ENCODE measurements around the gene STT3A. TPM values are rescaled to one million over a fixed set of nuclear protein-coding genes. Genes with fewer than 3 reads are reported as not detected.

The STT3A gene
- total and polyA plus RNA-seq, 7 donors, result 10.8 to 62.7 (median 49.3) TPM

- H3K27me3 ChIP-seq, result no peaks in the 10 kb centered on the region
- WGBS, 2 donors, result 98% methylated on average over 1 of the region's 1 CpG
- no peak for DNase-seq
- no peaks in the 10 kb centered on the region for H3K9me3 ChIP-seq
- no peak overlapping the region for H3K4me3 ChIP-seq
- H3K27ac ChIP-seq, result no peak overlapping the region
- intact Hi-C loops (cut with DNase I), result no loop called here
- TF ChIP-seq EP300 (IDR thresholded peaks at IDR 0.05) (no peak), CTCF (IDR thresholded peaks at IDR 0.05) (no peak), POLR2AphosphoS5 (IDR thresholded peaks at IDR 0.05) (no peak), POLR2A (IDR thresholded peaks at IDR 0.05) (no peak)
- peaks cover 14 to 49% (median 20%) of the 10 kb centered on the region in 4 donors for H3K36me3 ChIP-seq
- no peaks in the 10 kb centered on the region for H3K4me1 ChIP-seq
Measured at GRCh38 chr11:125585487-125585886, 7.2 kb upstream of the STT3A start.

- H3K4me1 ChIP-seq, result peaks cover 0 to 7% (median 5%) of the 10 kb centered on the region in 4 donors
- intact Hi-C loops (cut with DNase I), result no loop called here
- no peaks in the 10 kb centered on the region for H3K9me3 ChIP-seq
- no peak overlapping the region for H3K27ac ChIP-seq
- no peak for TF ChIP-seq CTCF (IDR thresholded peaks at IDR 0.05)
- no peak for TF ChIP-seq POLR2A (IDR thresholded peaks at IDR 0.05)
- no peak for TF ChIP-seq POLR2AphosphoS5 (IDR thresholded peaks at IDR 0.05)
- TF ChIP-seq EP300 (IDR thresholded peaks at IDR 0.05), result no peak
- no peak for DNase-seq
- 77 to 80% methylated on average over 3 of the region's 3 CpGs for WGBS, 2 donors
- no peak overlapping the region for H3K4me3 ChIP-seq
- H3K36me3 ChIP-seq, result peaks cover 5 to 38% (median 12%) of the 10 kb centered on the region in 4 donors
- no peaks in the 10 kb centered on the region for H3K27me3 ChIP-seq
Measured at GRCh38 chr11:125586623-125587022, 6.0 kb upstream of the STT3A start.

- intact Hi-C loops (cut with DNase I), result no loop called here
- no peaks in the 10 kb centered on the region for H3K27me3 ChIP-seq
- TF ChIP-seq POLR2A (IDR thresholded peaks at IDR 0.05), result no peak
- no peak for TF ChIP-seq EP300 (IDR thresholded peaks at IDR 0.05)
- TF ChIP-seq CTCF (IDR thresholded peaks at IDR 0.05), result no peak
- TF ChIP-seq POLR2AphosphoS5 (IDR thresholded peaks at IDR 0.05), result no peak
- H3K9me3 ChIP-seq, result no peaks in the 10 kb centered on the region
- no peak overlapping the region for H3K4me3 ChIP-seq
- 94 to 95% methylated on average over 1 of the region's 1 CpG for WGBS, 2 donors
- peaks cover 0 to 9% (median 6%) of the 10 kb centered on the region in 4 donors for H3K4me1 ChIP-seq
- no peak overlapping the region for H3K27ac ChIP-seq
- peaks cover 0 to 29% (median 10%) of the 10 kb centered on the region in 4 donors for H3K36me3 ChIP-seq
- DNase-seq, result no peak
Measured at GRCh38 chr11:125587480-125587879, 5.2 kb upstream of the STT3A start.

GRCh38 chr11:125588505-125588904 lies 4.1 kb upstream of the STT3A start:
- WGBS, 2 donors, result 59 to 68% methylated on average over 3 of the region's 3 CpGs
- intact Hi-C loops (cut with DNase I), result no loop called here
- no peaks in the 10 kb centered on the region for H3K9me3 ChIP-seq
- DNase-seq, result no peak
- no peak overlapping the region for H3K27ac ChIP-seq
- H3K4me3 ChIP-seq, result no peak overlapping the region
- no peaks in the 10 kb centered on the region for H3K27me3 ChIP-seq
- peaks cover 0 to 19% (median 4%) of the 10 kb centered on the region in 4 donors for H3K36me3 ChIP-seq
- H3K4me1 ChIP-seq, result peaks cover 0 to 15% (median 10%) of the 10 kb centered on the region in 4 donors
- TF ChIP-seq CTCF (IDR thresholded peaks at IDR 0.05) (no peak), POLR2AphosphoS5 (IDR thresholded peaks at IDR 0.05) (no peak), EP300 (IDR thresholded peaks at IDR 0.05) (no peak), POLR2A (IDR thresholded peaks at IDR 0.05) (no peak)
